HFF-Myc (cell line): ENCODE data around the gene DUS1L.

ENCODE experiments used
- DNase-seq: peaks from one replicate; pipeline ENCODE4 v3.0.0-alpha.2; 2011; ENCODE audit warnings: low read depth; ENCODE audit errors: extremely low read depth
- H3K4me3 ChIP-seq: replicated peaks from 2 replicates; pipeline ENCODE4 v1.5.1; 2011; ENCODE audit warnings: low read depth, mild to moderate bottlenecking, control low read depth, low read length
- CTCF ChIP-seq: IDR thresholded peaks from 2 replicates; pipeline ENCODE4 v1.5.1; 2012; ENCODE audit warnings: mild to moderate bottlenecking, low read depth, low read length, control low read depth; ENCODE audit errors: missing control alignments

Gene DUS1L

GRCh38 chr17:82017612-82018151, 47.9 kb downstream of the DUS1L start:
- TF ChIP-seq CTCF, result no peak
- no peak for DNase-seq
- no peak overlapping the region for H3K4me3 ChIP-seq

GRCh38 chr17:82016875-82017459, 48.6 kb downstream of the DUS1L start:
- no peak for TF ChIP-seq CTCF
- no peak overlapping the region for H3K4me3 ChIP-seq
- DNase-seq, result no peak

- no peak overlapping the region for H3K4me3 ChIP-seq
- no peak for DNase-seq
- no peak for TF ChIP-seq CTCF
Observed at GRCh38 chr17:82016061-82016874, 49.3 kb downstream of the DUS1L start.

- TF ChIP-seq CTCF, result no peak
- DNase-seq, result no peak
- no peak overlapping the region for H3K4me3 ChIP-seq
Observed at GRCh38 chr17:82015311-82015971, 50.2 kb downstream of the DUS1L start.

GRCh38 chr17:82014971-82015310, 50.7 kb downstream of the DUS1L start:
- no peak overlapping the region for H3K4me3 ChIP-seq
- TF ChIP-seq CTCF, result no peak
- DNase-seq, result no peak

- TF ChIP-seq CTCF, result no peak
- no peak overlapping the region for H3K4me3 ChIP-seq
- no peak for DNase-seq
Observed at GRCh38 chr17:82014432-82014831, 51.2 kb downstream of the DUS1L start.
